CD4-positive, alpha-beta memory T cell (primary cell): ENCODE measurements around the gene TPST2. TPM values are rescaled to one million over a fixed set of nuclear protein-coding genes. Genes with fewer than 3 reads are reported as not detected.

ENCODE experiments used
- CTCF ChIA-PET: fragments of 350-600 bp; sonication (Branson Sonifier 250); formaldehyde crosslinking; loops from one replicate; lab custom pipeline; 2021; ENCODE audit warnings: inconsistent platforms; ENCODE audit not compliant: partially characterized antibody; lab: Charles Lee
- POLR2A ChIA-PET: fragments of 350-600 bp; sonication (Branson Sonifier 250); formaldehyde crosslinking; loops from one replicate; lab custom pipeline; 2021; ENCODE audit not compliant: partially characterized antibody; lab: Charles Lee
- DNase-seq, 5 donors: peaks; one replicate each; pipeline versions ENCODE4 v3.0.0 to v3.0.0-alpha.2; 2020 to 2022; ENCODE audit warnings: mixed read lengths in 1 of 5
- H3K27ac ChIP-seq: one replicate; pipeline ENCODE4 v1.7.0; 2013; ENCODE audit warnings: low read depth, low read length
- H3K27me3 ChIP-seq: 2 replicates; pipeline ENCODE4 v1.7.0; 2013; ENCODE audit warnings: mild to moderate bottlenecking, low read length, moderate library complexity; ENCODE audit not compliant: insufficient read depth
- H3K36me3 ChIP-seq: 2 replicates; pipeline ENCODE4 v1.7.0; 2013; ENCODE audit warnings: mild to moderate bottlenecking, low read length, moderate library complexity; ENCODE audit not compliant: insufficient read depth
- H3K4me1 ChIP-seq: 2 replicates; pipeline ENCODE4 v1.7.0; 2013; ENCODE audit warnings: mild to moderate bottlenecking, low read length, moderate library complexity; ENCODE audit not compliant: insufficient read depth
- H3K4me3 ChIP-seq, 2 donors: one replicate each; pipeline ENCODE4 v1.7.0; 2013; ENCODE audit warnings: low read length in 2 of 2, mild to moderate bottlenecking in 1 of 2
- H3K9me3 ChIP-seq, 2 donors: one replicate each; pipeline ENCODE4 v1.7.0; 2013; ENCODE audit warnings: low read length in 2 of 2, control low read depth in 1 of 2; ENCODE audit not compliant: control insufficient read depth in 1 of 2
- H3K27ac Mint-ChIP-seq, 7 donors: one replicate each; pipeline ENCODE4 v1.8.0; 2020 to 2021; ENCODE audit warnings: mixed read lengths in 7 of 7, mild to moderate bottlenecking in 6 of 7, inconsistent platforms in 3 of 7, moderate library complexity in 3 of 7
- H3K27me3 Mint-ChIP-seq, 2 donors: one replicate each; pipeline ENCODE4 v1.8.0; 2020 to 2021; ENCODE audit warnings: mixed read lengths in 2 of 2
- H3K36me3 Mint-ChIP-seq, 2 donors: one replicate each; pipeline ENCODE4 v1.8.0; 2020 to 2021; ENCODE audit warnings: mixed read lengths in 2 of 2, inconsistent platforms in 1 of 2, mild to moderate bottlenecking in 1 of 2
- H3K4me1 Mint-ChIP-seq, 4 donors: one replicate each; pipeline ENCODE4 v1.8.0; 2020 to 2021; ENCODE audit warnings: mixed read lengths in 4 of 4, mild to moderate bottlenecking in 1 of 4
- H3K4me3 Mint-ChIP-seq, 8 donors: one replicate each; pipeline ENCODE4 v1.8.0; 2020 to 2021; ENCODE audit warnings: mixed read lengths in 8 of 8, mild to moderate bottlenecking in 7 of 8, moderate library complexity in 6 of 8, inconsistent platforms in 3 of 8
- H3K9me3 Mint-ChIP-seq, 8 donors: one replicate each; pipeline ENCODE4 v1.8.0; 2020 to 2021; ENCODE audit warnings: mixed read lengths in 8 of 8, mild to moderate bottlenecking in 5 of 8, inconsistent platforms in 3 of 8, moderate library complexity in 1 of 8
- intact Hi-C: fragments of 100-400 bp; cut with micrococcal nuclease; formaldehyde crosslinking; loops from one replicate; pipeline ENCODE4 v1.15.1; 2023
- polyA plus RNA-seq, 2 donors: library from polyadenylated mRNA; unstranded; fragments of 300-500 nt; fragmentation: Illumina TruSeq; gene quantifications; one replicate each; pipeline ENCODE4 v1.2.3, GENCODE V29; 2021
- total RNA-seq, 2 experiments: library from RNA; stranded (reverse); gene quantifications; one replicate each; pipeline ENCODE4 v1.2.3, GENCODE V29; 2021

Gene TPST2
- total and polyA plus RNA-seq, 4 experiments from 2014 or later: 23.9 to 47.8 (median 37.2) TPM

DNA sequence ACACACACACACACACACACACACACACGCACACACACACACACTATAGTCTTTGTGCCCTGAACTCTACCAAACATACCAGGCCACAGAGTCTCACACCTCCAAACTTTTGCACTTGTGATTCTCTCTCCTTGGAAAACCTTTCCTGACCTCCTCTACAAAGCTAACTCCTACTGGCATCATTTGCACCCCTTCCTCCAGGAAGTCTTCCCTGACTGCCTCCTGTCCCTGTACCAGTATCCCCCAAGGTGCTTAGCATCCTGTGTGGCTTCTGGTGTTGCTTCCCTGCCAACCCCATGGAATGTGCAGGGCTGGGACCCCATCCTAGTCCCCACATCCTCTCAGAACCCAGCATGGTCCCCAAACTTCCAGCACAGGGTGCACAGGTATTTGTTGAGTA lies 8.9 kb downstream of the TPST2 start:
- Mint-ChIP-seq H3K36me3 (peaks cover 0 to 14% of the 10 kb centered on the region in 2 donors), H3K27ac (peak overlapping the region; percentile 74 to 96 (median 84)), H3K9me3 (no peaks in the 10 kb centered on the region), H3K4me1 (peaks cover 43 to 73% (median 59%) of the 10 kb centered on the region in 4 donors), H3K27me3 (no peaks in the 10 kb centered on the region), H3K4me3 (peak overlapping the region in 7 of 8 donors; percentile 30 to 71 (median 51))
- intact Hi-C loops: no loop called here
- peaks cover 49% of the 10 kb centered on the region for H3K4me1 ChIP-seq
- no peaks in the 10 kb centered on the region for H3K27me3 ChIP-seq
- peaks cover 5% of the 10 kb centered on the region for H3K36me3 ChIP-seq
- CTCF ChIA-PET: no interaction called here
- H3K4me3 ChIP-seq: no peak overlapping the region
- DNase-seq: no peak
- POLR2A ChIA-PET: interaction anchor here (3.7 kb wide), 1 partner anchor 9 kb away, joined by 12 read pairs; the partner anchor contains the start of gene TPST2
- no peaks in the 10 kb centered on the region for H3K9me3 ChIP-seq
- no peak overlapping the region for H3K27ac ChIP-seq

DNA sequence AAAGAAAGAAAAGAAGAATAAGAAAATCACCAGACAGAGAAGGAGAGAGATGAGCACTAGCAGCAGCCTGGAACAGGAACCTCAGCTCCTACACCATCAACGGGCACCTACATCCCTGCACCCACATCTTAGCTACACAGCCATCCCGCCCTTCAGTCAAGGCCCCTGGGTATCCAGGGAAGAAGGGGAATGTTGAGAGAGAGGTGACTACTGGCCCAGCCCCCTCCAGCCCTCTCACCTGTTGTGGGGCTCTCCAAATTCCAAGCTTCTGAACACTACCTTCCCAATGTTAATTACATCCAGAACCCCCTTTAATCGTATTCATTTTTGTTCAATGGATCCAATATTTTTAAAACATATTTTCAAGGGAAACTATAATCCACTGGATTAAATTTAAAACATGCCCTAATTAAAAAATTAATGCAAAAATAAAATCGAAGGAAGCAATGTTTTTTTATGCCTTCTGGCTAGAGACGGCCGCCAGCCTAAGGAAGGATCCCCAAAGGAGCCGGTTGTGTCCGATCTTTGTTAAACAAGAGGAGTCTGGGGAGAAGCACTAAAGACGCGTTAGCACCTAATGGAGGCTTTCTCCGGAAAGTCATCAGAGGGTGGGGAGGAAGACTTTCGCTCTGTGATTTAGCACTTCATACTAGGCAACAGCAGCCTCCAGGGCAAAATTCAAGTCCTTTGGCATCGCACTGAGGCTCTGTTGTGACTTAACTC lies 9.5 kb downstream of the TPST2 start:
- no peaks in the 10 kb centered on the region for H3K27me3 Mint-ChIP-seq
- no peak for DNase-seq
- H3K27ac Mint-ChIP-seq: peak overlapping the region; percentile 88 to 99 (median 94)
- Histone ChIP-seq H3K27me3 (no peaks in the 10 kb centered on the region), H3K27ac (peak overlapping the region; percentile 50), H3K4me3 (no peak overlapping the region), H3K36me3 (peaks cover 5% of the 10 kb centered on the region), H3K4me1 (peaks cover 48% of the 10 kb centered on the region), H3K9me3 (no peaks in the 10 kb centered on the region)
- peaks cover 40 to 69% (median 56%) of the 10 kb centered on the region in 4 donors for H3K4me1 Mint-ChIP-seq
- ChIA-PET CTCF (interaction anchor here (0.7 to 1.4 kb wide), 2 partner anchors 11 to 63 kb away, joined by 3 to 4 read pairs; no protein-coding TSS in a partner anchor), POLR2A (interaction anchor here (1.4 to 3.7 kb wide), 3 partner anchors 8 to 12 kb away, joined by 3 to 12 read pairs (median 7); partner anchors contain the start of gene TPST2)
- H3K4me3 Mint-ChIP-seq: peak overlapping the region in 7 of 8 donors; percentile 51 to 88 (median 83)
- intact Hi-C loops: no loop called here
- H3K9me3 Mint-ChIP-seq: no peaks in the 10 kb centered on the region
- peaks cover 0 to 14% of the 10 kb centered on the region in 2 donors for H3K36me3 Mint-ChIP-seq

DNA sequence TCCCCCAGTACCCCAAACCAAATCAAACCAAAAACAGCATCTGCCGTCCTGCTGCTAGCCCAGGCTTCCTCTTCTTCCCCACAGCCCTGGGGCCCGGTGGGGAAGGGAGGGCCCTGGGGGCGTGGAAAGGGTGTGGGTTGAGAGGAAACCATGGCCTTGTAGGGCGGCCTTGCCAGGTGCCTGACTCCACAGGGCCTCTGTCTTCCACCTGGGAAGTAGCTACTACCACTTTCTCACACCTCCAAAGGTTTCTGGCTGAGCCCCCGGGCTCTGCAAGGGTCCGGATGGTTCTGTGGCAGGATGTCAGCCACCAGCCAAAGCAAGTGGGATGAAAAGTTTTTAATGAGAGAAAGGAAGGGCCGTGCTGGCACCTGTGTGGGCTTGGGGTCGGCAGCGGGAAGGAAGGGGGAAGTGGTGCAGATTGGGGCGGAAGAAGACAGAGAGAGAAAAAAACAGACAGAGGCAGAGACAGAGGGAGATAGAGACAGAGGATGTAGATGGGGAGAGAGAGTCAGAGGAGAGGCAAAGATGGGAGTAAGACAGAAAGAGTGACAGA lies 10.5 kb downstream of the TPST2 start:
- no peaks in the 10 kb centered on the region for H3K27me3 Mint-ChIP-seq
- peak overlapping the region; percentile 88 to 99 (median 94) for H3K27ac Mint-ChIP-seq
- H3K9me3 Mint-ChIP-seq: no peaks in the 10 kb centered on the region
- H3K4me3 Mint-ChIP-seq: peak overlapping the region; percentile 55 to 88 (median 80)
- POLR2A ChIA-PET: interaction anchor here (1.0 to 3.7 kb wide), 6 partner anchors 9 to 96 kb away, joined by 3 to 12 read pairs (median 4); partner anchors contain the start of genes HPS4, SRRD and TPST2
- Histone ChIP-seq H3K36me3 (peaks cover 5% of the 10 kb centered on the region), H3K9me3 (no peaks in the 10 kb centered on the region), H3K4me3 (peak overlapping the region in 1 of 2 donors; percentile 35), H3K4me1 (peaks cover 48% of the 10 kb centered on the region), H3K27me3 (no peaks in the 10 kb centered on the region), H3K27ac (peak overlapping the region; percentile 50)
- DNase-seq: peak; percentile 47 to 65 (median 56)
- CTCF ChIA-PET: interaction anchor here (1.2 to 1.6 kb wide), 3 partner anchors 10 to 95 kb away, joined by 3 to 4 read pairs (median 3); no protein-coding TSS in a partner anchor
- intact Hi-C loops: loop anchor here (1.0 kb wide), 1 partner anchor 11 kb away; the partner anchor contains the start of gene TPST2
- peaks cover 39 to 68% (median 56%) of the 10 kb centered on the region in 4 donors for H3K4me1 Mint-ChIP-seq
- peaks cover 0 to 14% of the 10 kb centered on the region in 2 donors for H3K36me3 Mint-ChIP-seq

DNA sequence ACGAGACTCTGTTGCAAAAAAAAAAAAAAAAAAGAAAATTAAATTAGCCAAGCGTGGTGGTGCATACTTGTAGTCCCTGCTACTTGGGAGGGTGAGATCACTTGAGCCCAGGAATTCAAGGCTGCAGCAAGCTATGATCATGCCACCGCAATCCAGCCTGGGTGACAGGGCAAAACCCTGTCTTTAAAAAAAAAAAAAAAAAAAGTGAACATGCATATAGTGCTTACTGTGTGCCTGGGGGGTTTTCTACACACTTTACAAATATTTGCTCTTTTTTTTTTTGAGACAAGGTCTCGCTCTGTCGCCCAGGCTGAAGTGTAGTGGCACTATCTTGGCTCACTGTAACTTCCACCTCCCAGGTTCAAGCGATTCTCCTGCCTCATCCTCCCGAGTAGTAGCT lies 12.9 kb downstream of the TPST2 start:
- ChIA-PET CTCF (interaction anchor here (1.0 to 1.4 kb wide), 3 partner anchors 15 to 30 kb away, joined by 3 to 4 read pairs (median 3); no protein-coding TSS in a partner anchor), POLR2A (no interaction called here)
- Histone ChIP-seq H3K36me3 (no peaks in the 10 kb centered on the region), H3K9me3 (no peaks in the 10 kb centered on the region), H3K27ac (no peak overlapping the region), H3K4me3 (no peak overlapping the region), H3K4me1 (peaks cover 53% of the 10 kb centered on the region), H3K27me3 (no peaks in the 10 kb centered on the region)
- Mint-ChIP-seq H3K36me3 (peaks cover 8 to 10% of the 10 kb centered on the region in 2 donors), H3K4me3 (no peak overlapping the region), H3K4me1 (peaks cover 45 to 71% (median 57%) of the 10 kb centered on the region in 4 donors), H3K27me3 (no peaks in the 10 kb centered on the region), H3K27ac (no peak overlapping the region), H3K9me3 (no peaks in the 10 kb centered on the region)
- no peak for DNase-seq
- intact Hi-C loops: no loop called here

DNA sequence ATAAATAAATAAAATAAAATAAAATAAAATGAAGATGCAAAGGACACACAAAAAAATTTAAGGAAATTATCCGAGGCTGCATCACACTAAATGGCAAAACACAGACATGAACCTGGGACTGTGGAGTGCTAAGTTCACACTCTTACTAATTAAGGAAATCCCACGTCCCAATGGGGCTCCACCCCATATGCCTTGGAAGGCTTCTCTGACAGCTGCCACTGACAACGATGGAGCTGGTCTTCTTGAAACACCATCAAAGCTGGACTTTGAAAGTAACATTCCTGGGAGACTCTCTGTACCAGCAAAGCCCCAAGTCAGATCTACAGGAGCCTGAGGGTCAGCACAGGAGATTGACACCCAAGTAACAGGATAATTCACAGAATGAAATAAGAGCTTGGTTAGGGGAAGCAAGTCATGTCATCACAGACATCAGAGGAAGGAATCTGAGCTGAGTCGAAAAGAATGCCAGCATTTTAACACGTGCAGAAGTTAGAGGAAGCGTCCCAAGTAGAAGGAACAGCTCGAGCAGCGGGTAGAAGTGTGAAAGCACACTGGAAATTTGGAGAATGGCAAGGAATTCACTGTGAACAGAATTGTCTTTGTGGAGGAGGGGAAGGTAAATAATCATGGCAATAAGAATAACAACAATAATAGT lies 13.8 kb downstream of the TPST2 start:
- Mint-ChIP-seq H3K4me3 (no peak overlapping the region), H3K36me3 (peaks cover 8 to 10% of the 10 kb centered on the region in 2 donors), H3K9me3 (no peaks in the 10 kb centered on the region), H3K4me1 (peaks cover 49 to 74% (median 62%) of the 10 kb centered on the region in 4 donors), H3K27ac (peak overlapping the region in 3 of 7 donors; percentile 9 to 84 (median 81)), H3K27me3 (no peaks in the 10 kb centered on the region)
- no peak for DNase-seq
- no peak overlapping the region for H3K4me3 ChIP-seq
- CTCF ChIA-PET: interaction anchor here (1.0 to 1.4 kb wide), 3 partner anchors 16 to 29 kb away, joined by 3 to 4 read pairs (median 3); no protein-coding TSS in a partner anchor
- H3K4me1 ChIP-seq: peaks cover 49% of the 10 kb centered on the region
- intact Hi-C loops: no loop called here
- no peaks in the 10 kb centered on the region for H3K36me3 ChIP-seq
- no peaks in the 10 kb centered on the region for H3K9me3 ChIP-seq
- POLR2A ChIA-PET: no interaction called here
- H3K27me3 ChIP-seq: no peaks in the 10 kb centered on the region
- no peak overlapping the region for H3K27ac ChIP-seq

DNA sequence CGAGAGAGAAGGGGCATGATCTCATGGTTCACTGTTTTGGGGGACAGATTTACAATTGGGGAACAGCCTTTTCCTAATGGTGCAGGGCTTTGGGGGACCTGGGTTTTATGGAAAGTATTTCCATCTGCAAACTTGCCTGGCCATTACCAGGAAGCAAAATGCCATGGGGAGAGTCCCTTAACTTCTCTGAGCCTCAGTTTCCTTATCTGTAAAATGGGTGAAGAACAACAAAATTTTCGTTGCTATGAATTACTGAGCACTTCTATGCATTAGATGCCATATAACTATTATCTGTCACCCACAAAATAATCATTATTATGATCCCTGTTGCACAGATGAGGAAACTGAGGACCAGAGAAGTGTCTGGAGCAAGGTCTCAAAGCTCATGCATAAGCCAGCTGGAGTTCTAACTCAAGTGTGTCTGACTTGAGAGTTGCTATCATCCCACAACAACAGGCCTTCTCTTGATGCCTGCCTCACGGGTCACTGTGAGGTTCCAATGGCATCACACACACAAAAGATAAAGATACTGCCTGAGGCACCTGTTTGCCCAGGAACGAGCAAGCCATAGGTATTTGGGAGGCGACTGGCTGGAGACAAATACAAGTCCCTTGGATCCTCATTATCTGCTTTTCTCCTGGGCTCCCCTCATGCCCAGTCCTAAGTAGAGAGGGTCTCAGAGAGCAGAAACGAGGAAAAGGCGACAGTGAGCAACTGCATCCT lies 15.8 kb downstream of the TPST2 start:
- H3K4me1 ChIP-seq: peaks cover 29% of the 10 kb centered on the region
- Mint-ChIP-seq H3K4me1 (peaks cover 42 to 63% (median 53%) of the 10 kb centered on the region in 4 donors), H3K36me3 (peaks cover 8 to 11% of the 10 kb centered on the region in 2 donors), H3K27me3 (no peaks in the 10 kb centered on the region), H3K27ac (peak overlapping the region in 5 of 7 donors; percentile 24 to 74 (median 51)), H3K9me3 (no peaks in the 10 kb centered on the region), H3K4me3 (no peak overlapping the region)
- ChIA-PET POLR2A (no interaction called here), CTCF (no interaction called here)
- no peaks in the 10 kb centered on the region for H3K36me3 ChIP-seq
- intact Hi-C loops: no loop called here
- no peak overlapping the region for H3K4me3 ChIP-seq
- H3K9me3 ChIP-seq: no peaks in the 10 kb centered on the region
- no peak for DNase-seq
- no peaks in the 10 kb centered on the region for H3K27me3 ChIP-seq
- H3K27ac ChIP-seq: no peak overlapping the region
